OCI-LY7 (cell line): ENCODE results near the gene FLNA. TPM values are rescaled to one million over a fixed set of nuclear protein-coding genes. Genes with fewer than 3 reads are reported as not detected.
A peak's percentile ranks its signal among the peaks of the same experiment; 100 is the strongest.

Experiments
- BruUV-seq: library from RNA; stranded (reverse); fragments of 400-500 nt; replicated peaks from 2 replicates; lab custom pipeline; 2021; lab: Mats Ljungman, UMichigan
- CTCF ChIA-PET: fragments of 300-600 bp; sonication (Branson Sonifier 250); formaldehyde crosslinking; loops from one replicate; lab custom pipeline; 2022; ENCODE audit warnings: antibody characterized with exemption; ENCODE audit not compliant: unreplicated experiment; lab: Charles Lee
- POLR2A ChIA-PET: fragments of 300-600 bp; sonication (Branson Sonifier 250); formaldehyde crosslinking; loops from one replicate; lab custom pipeline; 2022; ENCODE audit warnings: antibody characterized with exemption; lab: Charles Lee
- DNase-seq: peaks from one replicate; pipeline ENCODE4 v3.0.0-alpha.2; 2015; ENCODE audit warnings: low spot score
- H2AFZ ChIP-seq: fragments of 200-600 bp; sonication (generic), shearing (Covaris generic); 2 replicates; pipeline ENCODE4 v1.6.1; 2014; ENCODE audit warnings: mild to moderate bottlenecking, antibody characterized with exemption, low read length, moderate library complexity
- H3K27ac ChIP-seq: fragments of 200-600 bp; sonication (generic); 2 replicates; pipeline ENCODE4 v1.5.1; 2014; ENCODE audit warnings: mixed run types, low read depth, mild to moderate bottlenecking, moderate library complexity, low read length, inconsistent platforms; ENCODE audit not compliant: poor library complexity, severe bottlenecking
- H3K36me3 ChIP-seq: fragments of 200-600 bp; sonication (generic); 2 replicates; pipeline ENCODE4 v1.6.1; 2014; ENCODE audit warnings: mild to moderate bottlenecking, antibody characterized with exemption, low read length, moderate library complexity, mixed read lengths; ENCODE audit not compliant: insufficient read depth
- H3K4me1 ChIP-seq: fragments of 200-600 bp; sonication (generic); 2 replicates; pipeline ENCODE4 v1.5.1; 2014; ENCODE audit warnings: mild to moderate bottlenecking, low read length; ENCODE audit not compliant: insufficient read depth, poor library complexity, severe bottlenecking
- H3K4me2 ChIP-seq: fragments of 200-600 bp; sonication (generic); 2 replicates; pipeline ENCODE4 v1.6.1; 2014; ENCODE audit warnings: mild to moderate bottlenecking, low read length
- H3K4me3 ChIP-seq: fragments of 200-600 bp; sonication (generic); 2 replicates; pipeline ENCODE4 v1.5.1; 2014; ENCODE audit warnings: mild to moderate bottlenecking, low read depth, low read length; ENCODE audit not compliant: poor library complexity, severe bottlenecking
- H3K79me2 ChIP-seq: fragments of 200-600 bp; sonication (generic); 2 replicates; pipeline ENCODE4 v1.6.1; 2016; ENCODE audit warnings: low read depth, mild to moderate bottlenecking, low read length, moderate library complexity, mixed read lengths; ENCODE audit not compliant: insufficient read depth
- H3K9me2 ChIP-seq: fragments of 200-600 bp; sonication (generic); 2 replicates; pipeline ENCODE4 v1.6.1; 2016; ENCODE audit warnings: mild to moderate bottlenecking, low read length, mixed read lengths; ENCODE audit not compliant: insufficient read depth
- H3K9me3 ChIP-seq: fragments of 200-600 bp; sonication (generic); 2 replicates; pipeline ENCODE4 v1.6.1; 2014; ENCODE audit warnings: mild to moderate bottlenecking, mixed run types, low read length, mixed read lengths
- H4K20me1 ChIP-seq: fragments of 200-600 bp; sonication (generic); 2 replicates; pipeline ENCODE4 v1.6.1; 2014; ENCODE audit warnings: mild to moderate bottlenecking, antibody characterized with exemption, low read length, moderate library complexity, mixed read lengths; ENCODE audit not compliant: insufficient read depth
- CTCF ChIP-seq: fragments of 200-600 bp; sonication (generic); conservative IDR thresholded peaks from 2 replicates; pipeline ENCODE4 v1.5.1; 2014; ENCODE audit warnings: mild to moderate bottlenecking, antibody characterized with exemption, low read length, moderate library complexity, mixed read lengths
- EZH2phosphoT487 ChIP-seq: fragments of 200-600 bp; sonication (generic); IDR thresholded peaks from 2 replicates; pipeline ENCODE4 v1.6.1; 2018; ENCODE audit warnings: low read depth, borderline replicate concordance, mild to moderate bottlenecking, mixed run types, antibody characterized with exemption, low read length, moderate library complexity, mixed read lengths
- intact Hi-C: fragments of 100-400 bp; cut with micrococcal nuclease; formaldehyde crosslinking; loops from one replicate; pipeline ENCODE4 v1.10.0; 2022; ENCODE audit not compliant: unreplicated experiment
- total RNA-seq, 2 experiments: library from RNA; depleted of rRNA in 1 of 2; stranded (reverse); fragments of >200 nt in 1 of 2; shearing (Covaris generic) in 1 of 2; gene quantifications; 2 replicates each; pipeline ENCODE4 v1.2.3, GENCODE V29; 2014 to 2022

The FLNA gene
- total RNA-seq, 2 experiments from 2014 or later = 78.8 to 97.7 TPM

- Histone ChIP-seq H3K36me3 (no peaks in the 10 kb centered on the region), H3K27ac (no peak overlapping the region), H3K9me2 (no peaks in the 10 kb centered on the region), H3K79me2 (no peaks in the 10 kb centered on the region), H3K4me3 (no peak overlapping the region), H3K9me3 (no peaks in the 10 kb centered on the region), H4K20me1 (no peaks in the 10 kb centered on the region), H2AFZ (peak overlapping the region; percentile 25; the same call in 1 of the 2 replicates), H3K4me1 (peaks cover 59% of the 10 kb centered on the region), H3K4me2 (no peak overlapping the region)
- no peak for DNase-seq
- ChIA-PET POLR2A (interaction anchor here (0.6 to 0.7 kb wide), 2 partner anchors 11 to 587 kb away, joined by 3 to 4 read pairs; no protein-coding TSS in a partner anchor), CTCF (no interaction called here)
- BruUV-seq = no TSS peak
- intact Hi-C loops = no loop called here
- TF ChIP-seq CTCF (no peak), EZH2phosphoT487 (no peak)
These were observed 51.5 kb downstream of the FLNA start for GRCh38 chrX:154322890-154323289.

- DNase-seq = peak; percentile 57
- intact Hi-C loops = loop anchor here (2.0 kb wide), 1 partner anchor 53 kb away; the partner anchor contains the start of gene FLNA
- peak overlapping the region; percentile 37 for H3K27ac ChIP-seq
- TF ChIP-seq CTCF = peak; percentile 59
- no peak for TF ChIP-seq EZH2phosphoT487
- POLR2A ChIA-PET = interaction anchor here (0.7 kb wide), 1 partner anchor 169 kb away, joined by 5 read pairs; the partner anchor contains the start of gene SLC10A3
- peaks cover 47% of the 10 kb centered on the region for H3K4me1 ChIP-seq
- H3K9me3 ChIP-seq = no peaks in the 10 kb centered on the region
- no TSS peak for BruUV-seq
- no peaks in the 10 kb centered on the region for H3K36me3 ChIP-seq
- CTCF ChIA-PET = interaction anchor here (0.7 kb wide), 1 partner anchor 12 kb away, joined by 3 read pairs; no protein-coding TSS in a partner anchor
- H3K79me2 ChIP-seq = no peaks in the 10 kb centered on the region
- H3K9me2 ChIP-seq = no peaks in the 10 kb centered on the region
- no peaks in the 10 kb centered on the region for H4K20me1 ChIP-seq
- peak overlapping the region; percentile 67 for H3K4me2 ChIP-seq
- no peak overlapping the region; the same call in 1 of the 2 replicates for H2AFZ ChIP-seq
- H3K4me3 ChIP-seq = peak overlapping the region; percentile 51
These were observed 52.8 kb downstream of the FLNA start for GRCh38 chrX:154321594-154321993.

- ChIA-PET POLR2A (no interaction called here), CTCF (no interaction called here)
- Histone ChIP-seq H3K79me2 (no peaks in the 10 kb centered on the region), H3K4me3 (peak overlapping the region; percentile 51), H2AFZ (peak overlapping the region; percentile 7; the same call in 1 of the 2 replicates), H3K4me1 (peaks cover 42% of the 10 kb centered on the region), H3K9me2 (no peaks in the 10 kb centered on the region), H4K20me1 (no peaks in the 10 kb centered on the region), H3K4me2 (peak overlapping the region; percentile 67), H3K36me3 (no peaks in the 10 kb centered on the region), H3K27ac (peak overlapping the region; percentile 37), H3K9me3 (no peaks in the 10 kb centered on the region)
- peak; percentile 54 for DNase-seq
- no TSS peak for BruUV-seq
- TF ChIP-seq CTCF = no peak
- TF ChIP-seq EZH2phosphoT487 = no peak
- intact Hi-C loops = loop anchor here (2.0 kb wide), 1 partner anchor 54 kb away; the partner anchor contains the start of gene FLNA
These were observed 53.3 kb downstream of the FLNA start for GRCh38 chrX:154321152-154321551.
